Measurements from ENCODE around the gene ITGBL1. TPM values are rescaled to one million over a fixed set of nuclear protein-coding genes. Genes with fewer than 3 reads are reported as not detected.

ITGBL1 gene
- total and polyA plus RNA-seq, 2 experiments from 2014 or later, result 0.29 TPM; not detected in 1

GRCh38 chr13:101455863-101456262 lies 3.4 kb downstream of the ITGBL1 start:
- H3K27me3 Mint-ChIP-seq (ENCODE audit: insufficient read depth, low read depth, poor library complexity), result peaks cover 5% of the 10 kb centered on the region
- DNase-seq (ENCODE audit: low spot score), result peak; percentile 33
- H3K9me2 ChIP-seq (ENCODE audit: insufficient read depth), result 0 out of 2 replicates have a peak, but pooled peaks cover 3% of the 10 kb centered on the region
- no peaks in the 10 kb centered on the region for H4K20me1 ChIP-seq (replicated peaks; ENCODE audit: insufficient read depth)
- no peaks in the 10 kb centered on the region for H3K27me3 ChIP-seq (ENCODE audit: insufficient read depth)
- peaks cover 14% of the 10 kb centered on the region for H3K4me1 ChIP-seq (ENCODE audit: insufficient read depth)
- H3K36me3 Mint-ChIP-seq (ENCODE audit: low read depth), result no peaks in the 10 kb centered on the region
- H3K27ac Mint-ChIP-seq, result no peak overlapping the region
- no peaks in the 10 kb centered on the region for H3K36me3 ChIP-seq (ENCODE audit: insufficient read depth)
- H3K9me3 Mint-ChIP-seq, result no peaks in the 10 kb centered on the region
- H3K4me2 ChIP-seq, result no peak overlapping the region
- no peak for ATAC-seq
- H2AFZ ChIP-seq, result no peak overlapping the region
- H3K4me3 Mint-ChIP-seq, result no peak overlapping the region
- H3K79me2 ChIP-seq (replicated peaks; ENCODE audit: insufficient read depth), result no peaks in the 10 kb centered on the region
- TF ChIP-seq EZH2phosphoT487 (IDR thresholded peaks at IDR 0.05; ENCODE audit: unreplicated experiment) (no peak), EZH2 (IDR thresholded peaks at IDR 0.05; ENCODE audit: low read depth, unreplicated experiment) (no peak), ETS1 (IDR thresholded peaks at IDR 0.05) (no peak), ZNF331 (CRISPR knock-in tag; IDR thresholded peaks at IDR 0.05; ENCODE audit: low read depth) (no peak), REST (IDR thresholded peaks at IDR 0.05; ENCODE audit: unreplicated experiment) (no peak), ZNF462 (CRISPR knock-in tag; IDR thresholded peaks at IDR 0.05) (no peak), ZNF114 (CRISPR knock-in tag; IDR thresholded peaks at IDR 0.05) (no peak), CTCF (conservative IDR thresholded peaks at IDR 0.05; ENCODE audit: low read depth in 2 of 2) (no peak), STAT1 (IDR thresholded peaks at IDR 0.05; ENCODE audit: unreplicated experiment) (no peak), CREB1 (CRISPR knock-in tag; IDR thresholded peaks at IDR 0.05; ENCODE audit: low read depth) (no peak)
- no peaks in the 10 kb centered on the region for H3F3A ChIP-seq (replicated peaks; ENCODE audit: low read depth)
- H3K4me3 ChIP-seq, result no peak overlapping the region
- H3K27ac ChIP-seq (ENCODE audit: low read depth), result no peak overlapping the region
- H3K4me1 Mint-ChIP-seq, result peaks cover 8% of the 10 kb centered on the region

All from GM23338 (cell line).